GM18526 (cell line): ENCODE measurements around the gene PEAK1.

Source experiments
- POLR2A ChIP-seq: IDR thresholded peaks from 3 replicates; pipeline ENCODE4 v1.6.1; 2011; ENCODE audit not compliant: insufficient read length; ENCODE audit errors: extremely low read depth

Gene PEAK1

GRCh38 chr15:77192451-77192850 lies 227.5 kb downstream of the PEAK1 start:
- TF ChIP-seq POLR2A: no peak

DNA sequence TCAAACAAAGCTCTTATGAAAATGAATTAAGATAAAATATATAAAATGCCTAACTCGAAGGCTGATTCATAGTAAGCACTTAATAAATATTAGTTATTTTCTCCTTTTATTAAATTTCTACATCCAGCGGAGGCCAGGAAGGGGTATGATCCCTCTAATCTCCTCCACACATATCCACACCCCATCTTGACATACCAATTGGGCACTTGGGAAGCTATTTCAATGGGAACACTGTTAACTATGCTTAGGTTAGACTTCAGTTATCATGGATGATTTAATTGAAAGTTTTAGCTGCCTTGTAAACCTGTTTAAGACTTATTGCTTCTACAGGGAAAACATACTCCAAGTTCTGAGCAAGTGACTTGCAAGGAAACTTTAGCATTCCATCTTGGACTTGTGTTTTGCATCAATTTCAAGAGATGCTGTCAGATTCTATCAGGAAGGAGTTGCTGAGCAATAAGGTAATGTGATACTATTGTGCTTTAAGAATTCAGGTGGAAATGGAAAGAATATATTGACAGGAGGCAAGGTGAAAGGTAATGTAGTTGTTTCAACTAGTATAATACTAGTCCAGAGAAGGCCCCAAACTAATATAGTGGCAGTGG lies 228.6 kb downstream of the PEAK1 start:
- no peak for TF ChIP-seq POLR2A

GRCh38 chr15:77187751-77188464 lies 232.0 kb downstream of the PEAK1 start:
- no peak for TF ChIP-seq POLR2A

- no peak for TF ChIP-seq POLR2A
Measured at GRCh38 chr15:77186594-77187011, 233.3 kb downstream of the PEAK1 start.

- no peak for TF ChIP-seq POLR2A
Measured at GRCh38 chr15:77185242-77185785, 234.6 kb downstream of the PEAK1 start.

GRCh38 chr15:77183066-77183465 lies 236.8 kb downstream of the PEAK1 start:
- TF ChIP-seq POLR2A: no peak

DNA sequence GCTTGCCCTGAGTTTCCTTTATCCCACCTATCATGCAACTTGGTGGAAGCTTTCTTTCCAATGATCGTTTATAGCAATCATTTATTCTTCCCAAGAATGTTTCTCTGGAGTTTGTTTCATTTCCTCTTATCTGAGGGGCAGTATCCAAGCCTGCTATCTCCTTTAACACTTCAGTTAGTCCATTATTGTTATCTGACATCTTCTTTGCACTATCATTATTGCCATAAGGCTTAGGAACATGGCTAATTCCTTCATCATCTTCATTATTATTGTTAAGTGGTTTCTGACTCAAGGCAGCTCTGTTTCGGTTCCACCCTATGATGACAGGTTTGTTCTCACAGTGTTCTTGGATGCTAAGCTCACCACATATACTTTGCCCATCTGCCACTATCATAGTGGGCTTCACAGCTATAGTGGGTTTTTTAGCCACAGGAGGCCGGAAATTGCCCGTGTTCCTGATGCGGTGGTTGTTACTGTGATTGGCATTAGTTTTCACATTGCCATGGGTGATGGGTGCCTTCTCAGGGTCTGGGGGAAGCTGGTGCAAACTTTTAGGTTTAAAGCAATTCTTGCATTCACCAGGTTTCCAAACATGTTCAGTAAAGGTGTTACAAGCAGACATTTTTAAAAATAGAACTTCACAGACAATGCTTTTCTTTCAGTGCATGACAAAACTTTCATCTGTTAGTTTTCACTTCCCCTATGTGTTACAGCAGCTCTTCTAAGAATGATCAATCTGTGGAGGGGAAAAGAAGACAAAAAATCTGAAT lies 238.4 kb downstream of the PEAK1 start:
- TF ChIP-seq POLR2A: no peak

DNA sequence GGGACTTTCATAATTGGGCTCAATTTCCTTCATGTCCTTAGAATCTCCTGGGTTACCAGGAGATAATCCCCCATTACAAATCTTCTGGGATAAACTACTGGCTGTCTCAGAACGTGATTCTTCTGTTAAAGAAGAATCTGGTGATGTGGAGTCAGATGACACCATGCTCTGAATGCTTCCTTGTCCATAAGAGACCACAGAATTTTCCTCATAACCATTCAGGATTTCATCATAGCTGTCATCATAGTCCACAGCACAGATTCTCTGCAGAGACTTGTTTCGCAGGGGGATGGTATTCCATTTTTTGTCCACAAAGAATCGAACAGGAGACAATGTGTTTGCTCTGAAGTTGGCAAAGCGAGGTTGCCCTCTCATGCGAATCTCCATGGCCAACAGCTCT lies 239.1 kb downstream of the PEAK1 start:
- no peak for TF ChIP-seq POLR2A

DNA sequence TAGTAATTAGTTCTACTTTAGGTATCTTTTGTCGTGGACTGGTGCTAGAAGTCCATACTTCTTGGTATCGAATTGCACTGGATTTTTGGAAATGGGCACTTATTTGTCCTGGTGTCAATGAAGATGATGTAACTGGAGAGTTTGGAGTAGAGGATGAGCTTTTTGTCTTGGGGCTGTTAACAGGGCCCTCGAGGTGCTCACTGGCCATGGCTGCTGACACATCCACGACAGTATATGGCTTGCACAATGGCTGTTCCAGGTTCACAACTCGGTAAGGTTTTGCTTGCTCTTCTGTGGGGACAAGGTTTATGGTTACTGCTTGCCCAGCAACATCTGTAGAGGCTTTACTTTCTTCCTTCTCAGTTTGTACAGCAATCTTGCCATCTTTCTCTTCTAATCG lies 239.6 kb downstream of the PEAK1 start:
- TF ChIP-seq POLR2A: no peak

DNA sequence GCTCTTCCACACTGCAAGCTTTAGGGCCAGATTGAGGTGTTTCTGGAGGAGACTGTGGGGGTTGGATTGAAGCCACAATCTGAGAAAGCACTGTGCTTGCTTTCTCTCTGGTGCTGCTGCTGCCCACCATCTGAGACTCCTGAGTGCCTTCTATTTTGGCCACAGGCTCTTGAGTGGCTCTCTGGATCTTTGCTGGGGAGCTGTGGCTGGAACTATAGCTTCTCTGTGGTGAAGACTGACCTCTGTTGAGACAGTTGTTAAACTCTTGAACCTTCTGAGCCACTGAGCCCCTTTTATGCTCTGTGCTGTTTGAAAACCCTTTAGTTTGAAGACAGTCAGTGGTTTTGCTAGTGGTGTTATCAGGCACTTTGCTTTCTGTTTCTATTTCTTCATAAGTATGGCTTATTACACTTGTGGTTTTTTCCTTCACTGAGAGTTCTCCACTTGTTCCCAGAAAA lies 240.3 kb downstream of the PEAK1 start:
- no peak for TF ChIP-seq POLR2A

DNA sequence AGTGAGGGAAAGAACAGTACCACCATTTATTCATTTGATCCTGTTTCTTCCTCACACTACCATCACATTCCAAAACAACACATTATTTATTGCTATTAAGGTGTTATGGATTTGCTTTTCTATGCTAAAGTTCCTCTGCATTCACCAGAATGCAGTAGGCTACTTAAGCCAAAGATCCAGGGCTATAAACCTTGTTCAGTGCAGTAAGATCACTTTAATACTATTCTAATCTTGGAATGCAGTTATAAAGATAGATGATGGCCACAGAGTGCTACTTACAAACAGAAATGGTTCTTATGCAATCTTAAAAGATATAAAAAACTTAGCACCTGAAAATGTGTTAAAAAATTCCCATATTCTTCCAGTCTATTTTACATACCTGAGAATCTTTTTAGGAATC lies 241.5 kb downstream of the PEAK1 start:
- TF ChIP-seq POLR2A: no peak

DNA sequence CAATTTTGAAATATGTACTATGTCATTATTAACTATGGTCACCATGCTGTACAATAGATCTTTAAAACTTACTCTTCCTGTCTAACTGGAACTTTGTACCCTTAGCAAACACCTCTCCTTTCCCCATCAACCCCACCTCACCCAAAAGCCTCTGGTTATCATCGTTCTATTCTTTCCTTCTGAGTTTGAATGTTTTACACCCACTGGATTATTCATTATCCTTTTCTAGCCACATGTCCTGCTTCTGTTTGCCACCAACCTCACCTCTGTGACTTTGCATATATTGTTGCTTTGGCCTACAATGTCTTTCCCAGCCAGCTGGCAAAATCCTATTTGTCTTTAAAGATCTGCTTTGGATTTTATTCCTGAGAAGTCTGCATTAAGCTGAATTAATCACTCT lies 246.4 kb downstream of the PEAK1 start:
- no peak for TF ChIP-seq POLR2A

DNA sequence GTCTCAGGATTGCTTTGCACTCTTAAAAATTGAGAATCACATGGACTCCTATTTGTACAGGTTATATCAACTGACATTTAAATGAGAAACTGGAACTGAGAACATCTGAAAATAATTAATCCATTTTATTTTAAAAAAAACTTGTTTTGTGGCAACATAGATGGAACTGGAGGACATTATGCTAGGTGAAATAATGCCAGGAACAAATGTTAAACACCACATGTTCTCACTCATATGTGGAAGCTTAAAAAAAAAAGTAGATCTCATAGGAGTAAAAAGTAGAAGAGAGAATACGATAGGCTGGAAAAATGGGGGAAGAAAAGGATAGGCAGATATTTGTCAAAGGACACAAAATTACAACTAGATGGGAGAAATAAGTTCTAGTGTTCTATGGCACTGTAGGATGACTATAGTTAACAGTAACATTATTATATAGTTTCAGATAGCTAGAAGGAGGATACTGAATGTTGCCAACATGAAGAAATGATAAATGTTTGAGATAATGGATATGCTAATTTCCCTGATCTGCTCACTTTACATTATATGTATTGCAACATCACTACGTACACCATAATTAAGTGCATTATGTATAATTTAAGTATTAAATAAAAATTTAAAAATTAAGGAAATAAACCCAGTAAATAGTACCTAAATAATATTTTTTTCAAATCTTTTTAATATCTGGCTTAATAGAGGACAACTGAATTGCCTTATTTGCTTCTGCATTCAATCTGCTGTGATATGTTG lies 248.5 kb downstream of the PEAK1 start:
- no peak for TF ChIP-seq POLR2A

- no peak for TF ChIP-seq POLR2A
Measured at GRCh38 chr15:77168616-77169015, 251.3 kb downstream of the PEAK1 start.

DNA sequence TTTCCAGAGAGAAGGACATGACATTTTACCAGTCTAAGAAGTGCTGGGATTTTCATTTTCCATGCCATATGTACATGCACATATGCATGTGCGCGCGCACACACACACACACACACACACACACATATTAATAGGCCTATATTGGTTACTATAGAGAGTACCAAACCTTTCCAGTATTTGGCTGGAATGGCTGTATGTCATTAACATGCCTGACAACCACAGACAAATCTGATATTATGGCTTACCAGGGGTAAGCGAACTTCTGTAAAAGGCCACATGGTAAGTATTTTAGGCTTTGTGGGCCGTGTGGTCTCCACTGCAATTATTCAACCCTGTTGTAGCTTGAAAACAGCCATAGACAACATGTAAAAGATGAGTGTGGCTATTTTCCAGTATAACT lies 251.8 kb downstream of the PEAK1 start:
- TF ChIP-seq POLR2A: no peak
